ENCODE measurements around the gene CLDN4. TPM values are rescaled to one million over a fixed set of nuclear protein-coding genes. Genes with fewer than 3 reads are reported as not detected.

The CLDN4 gene
- total and polyA plus RNA-seq, 9 of the 15 experiments (the other 6 are each of a cell fraction or from before 2014, with no cell fraction given): 0.05 to 0.60 (median 0.06) TPM; not detected in 3

DNA sequence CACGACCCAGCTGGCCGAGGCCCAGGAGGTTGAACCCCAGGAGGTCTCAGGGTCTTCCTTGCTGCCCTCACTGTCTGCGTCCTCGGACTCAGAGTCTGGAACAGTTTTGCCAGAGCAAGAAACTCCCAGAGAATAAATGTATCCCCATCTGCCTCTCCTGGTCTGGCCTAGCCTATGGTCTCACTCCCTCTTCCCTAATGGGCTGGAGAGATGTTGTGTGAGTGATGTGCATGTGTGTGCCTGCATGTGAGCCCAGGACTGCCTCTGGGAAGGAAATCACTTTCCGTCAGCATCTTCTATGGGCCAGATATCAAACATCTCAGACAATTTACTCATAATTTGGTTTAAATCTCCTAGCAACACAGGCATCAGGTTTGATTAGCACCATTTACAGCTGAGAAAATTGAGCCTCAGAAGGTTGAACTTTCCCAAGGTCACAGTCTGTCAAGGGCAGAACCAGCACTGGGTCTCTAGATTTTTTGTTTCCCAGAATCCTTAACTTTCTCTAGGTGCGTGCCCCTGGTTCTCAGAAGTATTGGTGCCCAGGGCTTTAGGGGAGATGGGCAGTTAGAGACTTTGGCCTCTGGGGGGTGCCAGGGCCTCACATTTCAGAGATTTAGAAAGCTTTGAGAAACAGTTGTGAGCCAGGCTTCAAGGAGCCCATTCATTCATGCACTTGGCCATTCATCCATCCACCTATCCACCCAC is 35.1 kb downstream of the CLDN4 start (continued):
- TF ChIP-seq RAD21 (CRISPR knock-in tag; conservative IDR thresholded peaks at IDR 0.05 in 1 of 2, IDR thresholded peaks at IDR 0.05 in 1 of 2): peak; percentile 84
- TF ChIP-seq, protein P1, sequence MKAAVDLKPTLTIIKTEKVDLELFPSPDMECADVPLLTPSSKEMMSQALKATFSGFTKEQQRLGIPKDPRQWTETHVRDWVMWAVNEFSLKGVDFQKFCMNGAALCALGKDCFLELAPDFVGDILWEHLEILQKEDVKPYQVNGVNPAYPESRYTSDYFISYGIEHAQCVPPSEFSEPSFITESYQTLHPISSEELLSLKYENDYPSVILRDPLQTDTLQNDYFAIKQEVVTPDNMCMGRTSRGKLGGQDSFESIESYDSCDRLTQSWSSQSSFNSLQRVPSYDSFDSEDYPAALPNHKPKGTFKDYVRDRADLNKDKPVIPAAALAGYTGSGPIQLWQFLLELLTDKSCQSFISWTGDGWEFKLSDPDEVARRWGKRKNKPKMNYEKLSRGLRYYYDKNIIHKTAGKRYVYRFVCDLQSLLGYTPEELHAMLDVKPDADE (conservative IDR thresholded peaks at IDR 0.05; ENCODE audit: control insufficient read depth, low read depth, low read length): no peak
- TF ChIP-seq, protein P2, sequence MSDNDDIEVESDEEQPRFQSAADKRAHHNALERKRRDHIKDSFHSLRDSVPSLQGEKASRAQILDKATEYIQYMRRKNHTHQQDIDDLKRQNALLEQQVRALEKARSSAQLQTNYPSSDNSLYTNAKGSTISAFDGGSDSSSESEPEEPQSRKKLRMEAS (CRISPR knock-in tag; IDR thresholded peaks at IDR 0.05): no peak
- TF ChIP-seq, protein P3, sequence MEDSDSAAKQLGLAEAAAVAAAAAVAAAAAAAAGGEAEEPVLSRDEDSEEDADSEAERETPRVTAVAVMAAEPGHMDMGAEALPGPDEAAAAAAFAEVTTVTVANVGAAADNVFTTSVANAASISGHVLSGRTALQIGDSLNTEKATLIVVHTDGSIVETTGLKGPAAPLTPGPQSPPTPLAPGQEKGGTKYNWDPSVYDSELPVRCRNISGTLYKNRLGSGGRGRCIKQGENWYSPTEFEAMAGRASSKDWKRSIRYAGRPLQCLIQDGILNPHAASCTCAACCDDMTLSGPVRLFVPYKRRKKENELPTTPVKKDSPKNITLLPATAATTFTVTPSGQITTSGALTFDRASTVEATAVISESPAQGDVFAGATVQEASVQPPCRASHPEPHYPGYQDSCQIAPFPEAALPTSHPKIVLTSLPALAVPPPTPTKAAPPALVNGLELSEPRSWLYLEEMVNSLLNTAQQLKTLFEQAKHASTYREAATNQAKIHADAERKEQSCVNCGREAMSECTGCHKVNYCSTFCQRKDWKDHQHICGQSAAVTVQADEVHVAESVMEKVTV (CRISPR knock-in tag; IDR thresholded peaks at IDR 0.05): peak; percentile 82

GRCh38 chr7:73866446-73866767 is 35.6 kb downstream of the CLDN4 start:
- no TSS peak for BruUV-seq (replicated peaks)
- no peak for FAIRE-seq
- no peak for DNase-seq (ENCODE audit: extremely low read depth in 1 of 4, low spot score in 3 of 4)
- intact Hi-C loops (cut with micrococcal nuclease) (loop anchor here (1.0 to 2.0 kb wide), 4 partner anchors 113 to 526 kb away; no protein-coding TSS in a partner anchor), in situ Hi-C loops (cut with MboI) (no loop called here)
- H3K27me3 ChIP-seq (ENCODE audit: control insufficient read depth in 2 of 2, insufficient read depth in 2 of 2, low read length in 2 of 2): peaks cover 5 to 52% of the 10 kb centered on the region in 2 experiments; a peak in 3 of 5 replicates
- ATAC-seq: no peak
- no peak overlapping the region for H3K9ac ChIP-seq (ENCODE audit: insufficient read depth in 1 of 2, low read depth in 2 of 2, low read length in 2 of 2)
- no peak overlapping the region for H3K27ac ChIP-seq (ENCODE audit: extremely low read depth, low read depth, low read length)
- no peak overlapping the region for H2AFZ ChIP-seq (ENCODE audit: low read depth, low read length)
- peaks cover 0 to 20% of the 10 kb centered on the region in 2 experiments; a peak in 3 of 5 replicates for H3K4me1 ChIP-seq (replicated peaks in 1 of 2; ENCODE audit: control insufficient read depth in 2 of 2, insufficient read depth in 2 of 2, low read length in 2 of 2)
- POLR2A ChIA-PET: no interaction called here
- no peak overlapping the region for H3K4me2 ChIP-seq (ENCODE audit: insufficient read depth, low read length)
- H3K36me3 ChIP-seq (ENCODE audit: control insufficient read depth, insufficient read depth, low read length): no peaks in the 10 kb centered on the region
- CTCF ChIA-PET (ENCODE audit: low intra/inter-chr PET ratio): interaction anchor here (1.5 to 1.6 kb wide), 2 partner anchors 160 to 527 kb away, joined by 6 to 16 read pairs; no protein-coding TSS in a partner anchor
- peaks cover 17% of the 10 kb centered on the region for H4K20me1 ChIP-seq (replicated peaks; ENCODE audit: control insufficient read depth, insufficient read depth, low read length)
- 0% methylated on average over 1 of the region's 1 CpG for WGBS (ENCODE audit: insufficient coverage, low coverage, missing lambda C conversion rate)
- H3K9me3 ChIP-seq (replicated peaks; ENCODE audit: control insufficient read depth, insufficient read depth, low read depth, low read length): no peaks in the 10 kb centered on the region
- H3K9me1 ChIP-seq (ENCODE audit: control insufficient read depth, insufficient read depth, low read length): no peaks in the 10 kb centered on the region
- no peak overlapping the region for H3K4me3 ChIP-seq
- H3K79me2 ChIP-seq (ENCODE audit: control insufficient read depth, insufficient read depth, low read length): no peaks in the 10 kb centered on the region
- 0 out of 2 replicates have a peak, but pooled peaks have one; percentile 15 for TF ChIP-seq MCM3 (IDR thresholded peaks at IDR 0.05)
- TF ChIP-seq, protein P4, sequence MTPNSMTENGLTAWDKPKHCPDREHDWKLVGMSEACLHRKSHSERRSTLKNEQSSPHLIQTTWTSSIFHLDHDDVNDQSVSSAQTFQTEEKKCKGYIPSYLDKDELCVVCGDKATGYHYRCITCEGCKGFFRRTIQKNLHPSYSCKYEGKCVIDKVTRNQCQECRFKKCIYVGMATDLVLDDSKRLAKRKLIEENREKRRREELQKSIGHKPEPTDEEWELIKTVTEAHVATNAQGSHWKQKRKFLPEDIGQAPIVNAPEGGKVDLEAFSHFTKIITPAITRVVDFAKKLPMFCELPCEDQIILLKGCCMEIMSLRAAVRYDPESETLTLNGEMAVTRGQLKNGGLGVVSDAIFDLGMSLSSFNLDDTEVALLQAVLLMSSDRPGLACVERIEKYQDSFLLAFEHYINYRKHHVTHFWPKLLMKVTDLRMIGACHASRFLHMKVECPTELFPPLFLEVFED (CRISPR knock-in tag; conservative IDR thresholded peaks at IDR 0.05): peak; percentile 77; the same call in 1 of the 2 replicates
- TF ChIP-seq ARHGAP35 (IDR thresholded peaks at IDR 0.05; ENCODE audit: partially characterized antibody): peak; percentile 53
- no peak for TF ChIP-seq HNRNPH1 (optimal IDR thresholded peaks at IDR 0.05; ENCODE audit: low read depth, low read length)
- TF ChIP-seq, protein P5, sequence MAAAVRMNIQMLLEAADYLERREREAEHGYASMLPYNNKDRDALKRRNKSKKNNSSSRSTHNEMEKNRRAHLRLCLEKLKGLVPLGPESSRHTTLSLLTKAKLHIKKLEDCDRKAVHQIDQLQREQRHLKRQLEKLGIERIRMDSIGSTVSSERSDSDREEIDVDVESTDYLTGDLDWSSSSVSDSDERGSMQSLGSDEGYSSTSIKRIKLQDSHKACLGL (CRISPR knock-in tag; IDR thresholded peaks at IDR 0.05; ENCODE audit: borderline replicate concordance, poor library complexity, severe bottlenecking): no peak
- TF ChIP-seq, protein P6, sequence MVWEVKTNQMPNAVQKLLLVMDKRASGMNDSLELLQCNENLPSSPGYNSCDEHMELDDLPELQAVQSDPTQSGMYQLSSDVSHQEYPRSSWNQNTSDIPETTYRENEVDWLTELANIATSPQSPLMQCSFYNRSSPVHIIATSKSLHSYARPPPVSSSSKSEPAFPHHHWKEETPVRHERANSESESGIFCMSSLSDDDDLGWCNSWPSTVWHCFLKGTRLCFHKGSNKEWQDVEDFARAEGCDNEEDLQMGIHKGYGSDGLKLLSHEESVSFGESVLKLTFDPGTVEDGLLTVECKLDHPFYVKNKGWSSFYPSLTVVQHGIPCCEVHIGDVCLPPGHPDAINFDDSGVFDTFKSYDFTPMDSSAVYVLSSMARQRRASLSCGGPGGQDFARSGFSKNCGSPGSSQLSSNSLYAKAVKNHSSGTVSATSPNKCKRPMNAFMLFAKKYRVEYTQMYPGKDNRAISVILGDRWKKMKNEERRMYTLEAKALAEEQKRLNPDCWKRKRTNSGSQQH (CRISPR knock-in tag; IDR thresholded peaks at IDR 0.05): 0 out of 2 replicates have a peak, but pooled peaks have one; percentile 10
- no peak for TF ChIP-seq ZKSCAN8 (CRISPR knock-in tag; IDR thresholded peaks at IDR 0.05)

Data from K562 (cell line).